ENCODE results near the gene NUCB2.

NUCB2 gene

DNA sequence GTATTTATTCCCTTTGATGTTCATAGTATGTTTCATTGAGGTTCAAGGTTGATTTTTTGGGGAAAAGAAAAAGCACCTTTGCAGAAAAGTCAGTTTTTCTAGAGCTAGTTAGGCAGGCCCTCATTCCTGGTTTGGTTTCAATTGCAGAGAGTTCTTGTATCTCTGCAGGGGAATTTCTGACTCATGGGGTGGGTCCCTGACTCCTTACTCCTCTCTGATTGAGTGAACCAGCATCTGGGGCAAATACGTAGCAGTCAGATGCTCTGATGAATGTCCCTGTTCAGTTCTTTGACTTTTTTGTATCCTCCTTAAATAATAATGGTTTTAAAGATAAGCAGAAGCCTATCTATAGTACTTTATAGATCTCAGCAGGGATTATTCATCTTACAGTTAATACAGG is 67.4 kb downstream of the NUCB2 start:
- H3K27ac ChIP-seq: no peak overlapping the region
- no peak for TF ChIP-seq ZFX (IDR thresholded peaks at IDR 0.05; ENCODE audit: borderline replicate concordance)
- TF ChIP-seq, protein P1, sequence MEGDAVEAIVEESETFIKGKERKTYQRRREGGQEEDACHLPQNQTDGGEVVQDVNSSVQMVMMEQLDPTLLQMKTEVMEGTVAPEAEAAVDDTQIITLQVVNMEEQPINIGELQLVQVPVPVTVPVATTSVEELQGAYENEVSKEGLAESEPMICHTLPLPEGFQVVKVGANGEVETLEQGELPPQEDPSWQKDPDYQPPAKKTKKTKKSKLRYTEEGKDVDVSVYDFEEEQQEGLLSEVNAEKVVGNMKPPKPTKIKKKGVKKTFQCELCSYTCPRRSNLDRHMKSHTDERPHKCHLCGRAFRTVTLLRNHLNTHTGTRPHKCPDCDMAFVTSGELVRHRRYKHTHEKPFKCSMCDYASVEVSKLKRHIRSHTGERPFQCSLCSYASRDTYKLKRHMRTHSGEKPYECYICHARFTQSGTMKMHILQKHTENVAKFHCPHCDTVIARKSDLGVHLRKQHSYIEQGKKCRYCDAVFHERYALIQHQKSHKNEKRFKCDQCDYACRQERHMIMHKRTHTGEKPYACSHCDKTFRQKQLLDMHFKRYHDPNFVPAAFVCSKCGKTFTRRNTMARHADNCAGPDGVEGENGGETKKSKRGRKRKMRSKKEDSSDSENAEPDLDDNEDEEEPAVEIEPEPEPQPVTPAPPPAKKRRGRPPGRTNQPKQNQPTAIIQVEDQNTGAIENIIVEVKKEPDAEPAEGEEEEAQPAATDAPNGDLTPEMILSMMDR (IDR thresholded peaks at IDR 0.05): no peak

DNA sequence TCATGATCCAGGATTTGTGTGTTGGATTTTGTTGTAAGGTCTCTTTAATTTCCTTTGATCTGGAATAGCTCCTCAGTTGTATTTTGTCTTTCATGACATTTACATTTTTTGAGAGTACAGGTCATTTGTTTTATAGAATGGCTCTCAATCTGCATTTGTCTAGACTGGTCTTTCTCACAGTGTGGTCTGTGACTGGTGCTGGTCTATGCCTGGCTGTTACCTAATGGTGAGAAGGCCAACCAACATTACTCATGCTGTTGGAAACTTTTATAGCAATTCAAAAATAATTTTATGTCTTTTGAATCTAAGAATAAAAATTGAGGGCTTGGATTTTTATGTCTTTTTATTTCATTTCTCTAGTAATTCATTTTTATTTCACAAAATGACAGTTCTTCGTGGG is 71.1 kb downstream of the NUCB2 start:
- TF ChIP-seq, protein P1 (IDR thresholded peaks at IDR 0.05): no peak
- TF ChIP-seq ZFX (IDR thresholded peaks at IDR 0.05; ENCODE audit: borderline replicate concordance): no peak
- no peak overlapping the region for H3K27ac ChIP-seq

DNA sequence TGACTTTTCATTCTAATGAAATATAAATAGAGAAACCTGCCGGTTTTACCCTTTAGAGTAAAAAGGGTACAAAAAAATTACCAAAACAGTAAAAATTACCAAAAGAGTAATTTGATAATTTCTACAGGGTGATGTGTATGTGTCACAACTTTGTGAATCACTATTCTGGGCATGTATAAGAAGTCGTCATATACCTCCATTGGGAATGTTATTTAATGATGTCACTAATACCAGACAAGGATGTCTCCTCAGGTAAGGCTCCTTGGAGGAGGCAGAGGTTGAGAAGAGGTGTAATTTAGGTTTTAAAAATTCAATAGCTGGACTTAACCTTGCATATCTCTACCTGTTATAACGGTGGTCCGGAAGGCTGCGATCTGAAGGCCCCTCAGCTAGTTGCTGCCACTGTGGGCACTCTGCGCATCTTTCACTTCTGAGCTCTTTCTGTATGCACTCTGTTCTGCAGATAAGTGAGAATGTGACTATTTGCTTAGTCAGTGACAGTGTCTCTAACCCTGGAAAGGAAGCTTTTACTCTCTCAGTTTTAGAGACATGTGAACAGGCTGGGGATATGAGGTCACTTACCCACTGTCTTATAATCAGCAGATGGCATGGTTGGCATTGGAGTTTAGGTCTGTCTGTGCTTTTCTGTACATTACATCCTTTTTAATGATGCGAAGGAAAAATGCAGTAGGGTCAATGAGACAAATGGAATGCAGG is 74.1 kb downstream of the NUCB2 start:
- no peak overlapping the region for H3K27ac ChIP-seq
- TF ChIP-seq ZFX (IDR thresholded peaks at IDR 0.05; ENCODE audit: borderline replicate concordance): no peak

DNA sequence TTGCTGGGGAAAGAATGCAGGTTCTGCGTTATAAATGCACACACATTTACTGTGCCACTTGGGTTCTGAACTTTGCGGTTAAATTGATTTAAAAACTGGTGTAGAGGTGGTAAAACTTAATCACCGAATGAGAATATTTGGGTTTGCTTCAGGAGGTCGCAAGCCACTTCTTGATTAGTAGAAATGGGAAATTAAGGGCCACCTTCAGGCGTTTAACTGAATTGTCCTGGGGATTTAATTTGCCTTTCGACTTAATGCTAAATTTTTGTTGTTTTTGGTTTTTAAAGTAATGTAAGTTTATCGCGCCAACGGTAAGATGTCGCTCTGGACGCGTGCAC is 74.6 kb downstream of the NUCB2 start:
- TF ChIP-seq, protein P1 (IDR thresholded peaks at IDR 0.05): no peak
- TF ChIP-seq ZFX (IDR thresholded peaks at IDR 0.05; ENCODE audit: borderline replicate concordance): no peak
- H3K27ac ChIP-seq: no peak overlapping the region

DNA sequence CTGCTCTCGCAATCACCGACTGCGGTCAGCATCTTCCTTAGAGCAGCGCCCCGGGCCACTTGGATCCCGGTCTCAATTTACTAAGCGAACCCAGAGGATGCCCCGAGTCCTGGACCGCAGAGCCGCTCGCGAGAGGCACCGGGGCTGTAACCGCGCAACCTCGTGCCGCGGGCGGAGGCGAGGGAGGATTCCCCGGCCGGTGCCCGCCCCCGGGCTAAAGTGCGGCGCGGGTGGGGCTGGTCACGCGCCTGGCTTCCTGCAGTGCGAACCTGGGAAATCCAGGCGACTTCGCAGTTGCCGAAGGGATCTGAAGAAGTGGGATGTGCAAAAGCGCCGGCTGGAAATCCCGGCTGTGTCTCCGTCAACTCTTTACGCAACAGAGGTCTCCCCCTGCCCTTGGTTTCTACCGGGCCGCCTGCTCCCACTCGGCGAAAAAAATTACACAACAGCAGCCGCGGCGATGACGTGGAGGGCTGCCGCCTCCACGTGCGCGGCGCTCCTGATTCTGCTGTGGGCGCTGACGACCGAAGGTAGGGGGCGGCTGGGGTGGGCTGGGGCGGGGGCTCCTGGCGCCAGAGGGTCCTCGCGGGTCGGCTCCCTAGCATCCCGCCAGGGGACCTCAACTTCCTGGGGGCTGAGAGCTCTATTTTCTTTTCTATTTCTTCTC is 75.1 kb downstream of the NUCB2 start, which contains the start of gene NCR3LG1:
NCR3LG1 (plus strand) TSS at position 291 of the 667 bp plus-strand sequence; CDS start at position 461, 170 bp downstream.
- H3K27ac ChIP-seq: peak within 1 kb of the TSS; percentile 96
- no peak for TF ChIP-seq ZFX (IDR thresholded peaks at IDR 0.05; ENCODE audit: borderline replicate concordance)
- TF ChIP-seq, protein P1 (IDR thresholded peaks at IDR 0.05): no peak

DNA sequence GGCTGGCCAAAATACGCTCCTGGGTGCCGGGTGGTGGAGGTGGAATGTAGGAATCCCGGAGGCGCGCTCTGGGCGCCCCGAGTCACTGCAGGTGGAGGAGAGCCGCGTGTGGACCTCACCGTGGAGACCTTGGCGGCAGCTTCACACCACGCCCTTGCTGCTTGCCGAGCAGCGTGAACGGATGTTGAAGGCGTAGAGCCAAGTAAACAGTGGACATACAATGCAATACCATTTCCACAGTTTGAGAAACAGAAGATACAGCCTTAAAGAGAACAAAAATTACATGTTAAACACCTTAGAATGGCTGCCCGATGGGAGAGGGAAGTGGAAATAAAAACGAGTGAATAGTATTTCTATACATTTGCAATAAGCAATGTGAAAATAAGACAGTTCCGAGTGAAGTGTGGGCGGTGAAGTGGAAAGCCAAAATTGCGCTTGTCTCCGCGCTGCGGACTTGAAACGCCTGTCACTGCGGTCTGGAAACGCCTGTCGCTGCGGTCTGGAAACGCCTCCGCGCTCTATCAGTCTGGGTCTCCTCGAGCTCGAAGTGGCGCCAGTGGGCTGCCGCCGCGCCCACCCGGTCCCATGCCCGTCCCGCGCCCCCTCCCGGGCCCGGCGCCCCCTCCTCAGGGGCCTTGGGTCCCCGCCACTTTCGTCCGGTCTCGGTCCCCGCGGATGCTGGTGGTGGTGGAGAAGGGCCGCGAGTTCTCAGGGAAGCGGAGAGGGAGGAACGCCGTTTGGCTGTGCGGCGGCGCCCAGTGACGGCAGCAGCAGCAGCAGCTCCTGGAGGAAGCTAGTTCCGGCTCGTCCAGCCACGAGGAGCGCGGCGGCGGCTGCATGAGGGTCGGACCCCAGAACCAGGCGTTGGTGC is 76.6 kb downstream of the NUCB2 start:
- no peak for TF ChIP-seq ZFX (IDR thresholded peaks at IDR 0.05; ENCODE audit: borderline replicate concordance)
- TF ChIP-seq, protein P1 (IDR thresholded peaks at IDR 0.05): no peak
- H3K27ac ChIP-seq: peak overlapping the region; percentile 96

DNA sequence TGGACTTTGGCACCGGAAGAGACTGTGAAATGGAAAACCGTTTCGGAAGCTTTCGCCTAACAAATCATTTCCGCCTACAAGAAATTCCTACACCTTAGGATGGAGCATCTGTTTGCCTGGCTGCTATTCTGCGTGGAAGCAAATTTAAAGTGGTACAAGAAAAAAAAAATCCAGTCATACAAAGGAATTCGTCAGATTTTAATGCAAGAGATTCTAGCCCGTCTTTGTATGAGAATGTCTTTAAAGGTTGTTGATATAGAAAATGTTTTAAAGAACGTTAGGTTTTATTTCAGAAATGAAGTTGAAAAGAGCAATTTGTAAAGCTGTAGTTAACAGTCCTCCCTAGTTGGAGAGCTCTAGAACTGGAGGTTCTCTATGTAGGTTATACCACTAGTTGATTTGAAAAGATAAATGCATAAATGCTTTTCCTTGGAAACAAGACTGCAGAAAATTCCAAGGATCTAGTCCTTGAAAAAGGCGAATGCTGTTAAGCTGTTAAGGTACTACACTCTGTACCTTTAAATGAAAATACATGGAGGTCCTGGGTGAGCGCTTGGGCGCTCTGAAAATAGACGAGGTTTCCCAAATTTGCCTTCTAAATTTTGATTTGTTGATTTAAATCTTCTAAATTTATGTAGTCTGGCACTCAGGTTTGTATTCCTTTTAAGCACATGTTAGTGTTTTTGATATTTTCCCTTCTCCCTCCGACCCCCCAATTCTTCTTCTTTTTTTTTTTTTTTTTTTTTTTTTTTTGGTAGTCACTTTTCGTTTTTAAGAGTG is 77.5 kb downstream of the NUCB2 start:
- TF ChIP-seq, protein P1 (IDR thresholded peaks at IDR 0.05): no peak
- no peak for TF ChIP-seq ZFX (IDR thresholded peaks at IDR 0.05; ENCODE audit: borderline replicate concordance)
- H3K27ac ChIP-seq: peak overlapping the region; percentile 96
